ES-I3 (cell line): ENCODE data around the gene HNF1B.

ENCODE experiments used
- H3K36me3 ChIP-seq: 2 replicates; pipeline ENCODE4 v1.6.1; 2013; ENCODE audit warnings: mild to moderate bottlenecking, low read length, control low read depth, moderate library complexity; ENCODE audit not compliant: insufficient read depth
- H3K4me1 ChIP-seq: 2 replicates; pipeline ENCODE4 v1.6.1; 2013; ENCODE audit warnings: mild to moderate bottlenecking, control low read depth, low read length; ENCODE audit not compliant: insufficient read depth
- H3K9ac ChIP-seq: 2 replicates; pipeline ENCODE4 v1.6.1; 2013; ENCODE audit warnings: low read depth, mild to moderate bottlenecking, low read length, moderate library complexity
- H3K9me3 ChIP-seq: 2 replicates; pipeline ENCODE4 v1.6.1; 2013; ENCODE audit warnings: mild to moderate bottlenecking, low read length, moderate library complexity; ENCODE audit not compliant: control insufficient read depth, insufficient read depth

HNF1B gene

GRCh38 chr17:37713624-37714023 is 31.2 kb downstream of the HNF1B start:
- Histone ChIP-seq H3K9ac (no peak overlapping the region), H3K36me3 (no peaks in the 10 kb centered on the region), H3K9me3 (no peaks in the 10 kb centered on the region), H3K4me1 (peaks cover 17% of the 10 kb centered on the region)

GRCh38 chr17:37713028-37713431 is 31.8 kb downstream of the HNF1B start:
- peaks cover 19% of the 10 kb centered on the region for H3K4me1 ChIP-seq
- no peak overlapping the region for H3K9ac ChIP-seq
- H3K36me3 ChIP-seq, result no peaks in the 10 kb centered on the region
- H3K9me3 ChIP-seq, result no peaks in the 10 kb centered on the region

- no peaks in the 10 kb centered on the region for H3K36me3 ChIP-seq
- no peaks in the 10 kb centered on the region for H3K9me3 ChIP-seq
These were observed 33.7 kb downstream of the HNF1B start for GRCh38 chr17:37711113-37711512.

GRCh38 chr17:37710344-37710886 is 34.4 kb downstream of the HNF1B start:
- H3K36me3 ChIP-seq, result no peaks in the 10 kb centered on the region
- H3K9me3 ChIP-seq, result no peaks in the 10 kb centered on the region
- no peak overlapping the region for H3K9ac ChIP-seq
- peaks cover 9% of the 10 kb centered on the region; the same call in 1 of the 2 replicates for H3K4me1 ChIP-seq

More at GRCh38 chr17:37711113-37711512, 33.7 kb downstream of the HNF1B start:
- H3K9ac ChIP-seq, result no peak overlapping the region
- peaks cover 9% of the 10 kb centered on the region; the same call in 1 of the 2 replicates for H3K4me1 ChIP-seq

GRCh38 chr17:37708616-37709212 is 36.1 kb downstream of the HNF1B start:
- no peak overlapping the region for H3K9ac ChIP-seq
- H3K4me1 ChIP-seq, result peaks cover 9% of the 10 kb centered on the region; the same call in 1 of the 2 replicates
- H3K36me3 ChIP-seq, result no peaks in the 10 kb centered on the region

GRCh38 chr17:37708008-37708615 is 36.7 kb downstream of the HNF1B start:
- Histone ChIP-seq H3K9me3 (no peaks in the 10 kb centered on the region), H3K9ac (no peak overlapping the region), H3K4me1 (peaks cover 9% of the 10 kb centered on the region; the same call in 1 of the 2 replicates), H3K36me3 (no peaks in the 10 kb centered on the region)

More at GRCh38 chr17:37708616-37709212, 36.1 kb downstream of the HNF1B start:
- no peaks in the 10 kb centered on the region for H3K9me3 ChIP-seq

- H3K36me3 ChIP-seq, result no peaks in the 10 kb centered on the region
- peaks cover 9% of the 10 kb centered on the region; the same call in 1 of the 2 replicates for H3K4me1 ChIP-seq
- H3K9ac ChIP-seq, result no peak overlapping the region
- no peaks in the 10 kb centered on the region for H3K9me3 ChIP-seq
These were observed 38.4 kb downstream of the HNF1B start for GRCh38 chr17:37706446-37706845.

GRCh38 chr17:37702598-37702997 is 42.3 kb downstream of the HNF1B start:
- H3K36me3 ChIP-seq, result no peaks in the 10 kb centered on the region
- H3K9ac ChIP-seq, result no peak overlapping the region
- H3K9me3 ChIP-seq, result no peaks in the 10 kb centered on the region
- H3K4me1 ChIP-seq, result no peaks in the 10 kb centered on the region

GRCh38 chr17:37701496-37701898 is 43.4 kb downstream of the HNF1B start:
- Histone ChIP-seq H3K4me1 (no peaks in the 10 kb centered on the region), H3K36me3 (no peaks in the 10 kb centered on the region), H3K9ac (no peak overlapping the region), H3K9me3 (no peaks in the 10 kb centered on the region)

- Histone ChIP-seq H3K4me1 (no peaks in the 10 kb centered on the region), H3K9ac (no peak overlapping the region), H3K9me3 (no peaks in the 10 kb centered on the region), H3K36me3 (no peaks in the 10 kb centered on the region)
These were observed 44.0 kb downstream of the HNF1B start for GRCh38 chr17:37700881-37701280.

GRCh38 chr17:37699285-37699973 is 45.4 kb downstream of the HNF1B start:
- Histone ChIP-seq H3K4me1 (no peaks in the 10 kb centered on the region), H3K9ac (no peak overlapping the region), H3K9me3 (0 out of 2 replicates have a peak, but pooled peaks cover 7% of the 10 kb centered on the region), H3K36me3 (no peaks in the 10 kb centered on the region)

GRCh38 chr17:37698911-37699255 is 46.0 kb downstream of the HNF1B start:
- H3K9me3 ChIP-seq, result 0 out of 2 replicates have a peak, but pooled peaks cover 7% of the 10 kb centered on the region
- H3K9ac ChIP-seq, result no peak overlapping the region
- no peaks in the 10 kb centered on the region for H3K4me1 ChIP-seq
- no peaks in the 10 kb centered on the region for H3K36me3 ChIP-seq

GRCh38 chr17:37698132-37698910 is 46.5 kb downstream of the HNF1B start:
- Histone ChIP-seq H3K4me1 (no peaks in the 10 kb centered on the region), H3K9me3 (0 out of 2 replicates have a peak, but pooled peaks cover 10% of the 10 kb centered on the region), H3K36me3 (no peaks in the 10 kb centered on the region), H3K9ac (no peak overlapping the region)

GRCh38 chr17:37697381-37697780 is 47.5 kb downstream of the HNF1B start:
- H3K36me3 ChIP-seq, result no peaks in the 10 kb centered on the region
- no peak overlapping the region for H3K9ac ChIP-seq
- no peaks in the 10 kb centered on the region for H3K4me1 ChIP-seq
- H3K9me3 ChIP-seq, result 0 out of 2 replicates have a peak, but pooled peaks cover 10% of the 10 kb centered on the region
